ENCODE results near the gene UCHL1.

DNA sequence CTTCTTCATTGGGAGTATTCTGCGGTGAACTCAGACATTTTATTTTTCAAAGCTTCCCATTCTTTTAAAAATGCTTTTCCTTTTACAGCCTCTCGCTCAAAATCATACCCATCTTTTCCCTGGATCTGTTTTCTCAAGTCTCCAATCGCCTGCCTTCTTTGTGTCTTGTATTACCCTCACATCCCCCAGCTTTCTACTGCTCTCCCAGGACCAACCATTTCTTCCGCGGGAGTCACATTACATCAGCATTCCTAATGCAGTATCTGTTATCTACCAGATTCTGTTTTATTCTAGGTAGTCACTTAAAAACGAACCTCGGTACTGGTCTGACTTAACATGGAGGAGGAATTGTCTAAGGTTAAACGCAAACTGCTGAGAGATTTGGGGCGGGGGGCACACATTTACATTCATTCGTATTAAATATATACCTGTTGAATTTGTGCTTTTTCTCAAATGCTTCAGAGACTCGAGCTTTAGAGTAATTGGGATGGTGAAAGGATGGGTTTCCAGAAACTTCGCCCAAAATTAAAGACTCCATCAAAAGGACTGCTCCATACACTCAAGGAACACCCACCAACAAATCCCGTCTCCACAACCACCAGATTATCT is 493 bp upstream of the UCHL1 start:
- TF ChIP-seq, protein P1, sequence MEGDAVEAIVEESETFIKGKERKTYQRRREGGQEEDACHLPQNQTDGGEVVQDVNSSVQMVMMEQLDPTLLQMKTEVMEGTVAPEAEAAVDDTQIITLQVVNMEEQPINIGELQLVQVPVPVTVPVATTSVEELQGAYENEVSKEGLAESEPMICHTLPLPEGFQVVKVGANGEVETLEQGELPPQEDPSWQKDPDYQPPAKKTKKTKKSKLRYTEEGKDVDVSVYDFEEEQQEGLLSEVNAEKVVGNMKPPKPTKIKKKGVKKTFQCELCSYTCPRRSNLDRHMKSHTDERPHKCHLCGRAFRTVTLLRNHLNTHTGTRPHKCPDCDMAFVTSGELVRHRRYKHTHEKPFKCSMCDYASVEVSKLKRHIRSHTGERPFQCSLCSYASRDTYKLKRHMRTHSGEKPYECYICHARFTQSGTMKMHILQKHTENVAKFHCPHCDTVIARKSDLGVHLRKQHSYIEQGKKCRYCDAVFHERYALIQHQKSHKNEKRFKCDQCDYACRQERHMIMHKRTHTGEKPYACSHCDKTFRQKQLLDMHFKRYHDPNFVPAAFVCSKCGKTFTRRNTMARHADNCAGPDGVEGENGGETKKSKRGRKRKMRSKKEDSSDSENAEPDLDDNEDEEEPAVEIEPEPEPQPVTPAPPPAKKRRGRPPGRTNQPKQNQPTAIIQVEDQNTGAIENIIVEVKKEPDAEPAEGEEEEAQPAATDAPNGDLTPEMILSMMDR (IDR thresholded peaks at IDR 0.05 in 2 of 3, conservative IDR thresholded peaks at IDR 0.05 in 1 of 3; ENCODE audit: borderline replicate concordance in 1 of 3, insufficient read depth in 1 of 3, low read depth in 2 of 3, low read length in 2 of 3) = no peak
- TF ChIP-seq EZH2 (IDR thresholded peaks at IDR 0.05) (no peak), POLR2A (IDR thresholded peaks at IDR 0.05; ENCODE audit: borderline replicate concordance, extremely low read depth, insufficient read depth, insufficient read length) (no peak), SIN3A (IDR thresholded peaks at IDR 0.05; ENCODE audit: low read depth) (no peak), ZFX (IDR thresholded peaks at IDR 0.05) (no peak), MAX (IDR thresholded peaks at IDR 0.05) (no peak), REST (IDR thresholded peaks at IDR 0.05; ENCODE audit: low read depth) (no peak), ZBTB33 (IDR thresholded peaks at IDR 0.05; ENCODE audit: extremely low read depth, insufficient replicate concordance, low read length) (no peak), YY1 (IDR thresholded peaks at IDR 0.05; ENCODE audit: extremely low read depth, insufficient replicate concordance, low read depth, low read length) (no peak), POLR2AphosphoS5 (IDR thresholded peaks at IDR 0.05; ENCODE audit: low read depth, low read length) (no peak), CBX3 (IDR thresholded peaks at IDR 0.05; ENCODE audit: low read depth) (no peak), ELF1 (IDR thresholded peaks at IDR 0.05; ENCODE audit: borderline replicate concordance, low read depth) (no peak), ZNF274 (IDR thresholded peaks at IDR 0.05; ENCODE audit: low read depth, low read length) (no peak)
